Loucy (cell line): ENCODE measurements around the gene CSTPP1.

Source experiments
- H2AFZ ChIP-seq: fragments of 200-600 bp; sonication (generic); 2 replicates; pipeline ENCODE4 v1.6.0; 2016; ENCODE audit warnings: antibody characterized with exemption, mild to moderate bottlenecking, low read length, moderate library complexity
- H3F3A ChIP-seq: fragments of 200-600 bp; 2 replicates; pipeline ENCODE4 v1.6.0; 2016; ENCODE audit warnings: antibody characterized with exemption, low read depth, mild to moderate bottlenecking
- H3K27me3 ChIP-seq: fragments of 200-600 bp; sonication (generic); 2 replicates; pipeline ENCODE4 v1.6.1; 2014; ENCODE audit warnings: low read length, mild to moderate bottlenecking; ENCODE audit not compliant: insufficient read depth, poor library complexity, severe bottlenecking
- H3K36me3 ChIP-seq: fragments of 200-600 bp; sonication (generic); 2 replicates; pipeline ENCODE4 v1.6.1; 2016; ENCODE audit warnings: low read length; ENCODE audit not compliant: insufficient read depth
- H3K4me1 ChIP-seq: fragments of 200-600 bp; sonication (generic); 2 replicates; pipeline ENCODE4 v1.5.1; 2014; ENCODE audit warnings: low read length, mild to moderate bottlenecking; ENCODE audit not compliant: insufficient read depth, poor library complexity, severe bottlenecking
- H3K4me2 ChIP-seq: fragments of 200-600 bp; sonication (generic); 2 replicates; pipeline ENCODE4 v1.6.0; 2014; ENCODE audit warnings: antibody characterized with exemption, low read length, low read depth, mild to moderate bottlenecking; ENCODE audit not compliant: poor library complexity, severe bottlenecking
- H3K4me3 ChIP-seq: fragments of 200-600 bp; sonication (generic); 2 replicates; pipeline ENCODE4 v1.5.1; 2014; ENCODE audit warnings: low read length, mild to moderate bottlenecking, mixed read lengths; ENCODE audit not compliant: poor library complexity, severe bottlenecking
- H3K79me2 ChIP-seq: fragments of 200-600 bp; sonication (generic); 2 replicates; pipeline ENCODE4 v1.6.1; 2014; ENCODE audit warnings: low read length; ENCODE audit not compliant: insufficient read depth
- H3K9ac ChIP-seq: fragments of 200-600 bp; sonication (generic); 2 replicates; pipeline ENCODE4 v1.6.0; 2014; ENCODE audit warnings: mild to moderate bottlenecking, low read depth, low read length, moderate library complexity; ENCODE audit not compliant: poor library complexity, severe bottlenecking
- H3K9me2 ChIP-seq: fragments of 200-600 bp; sonication (generic); replicated peaks from 2 replicates; pipeline ENCODE4 v1.6.1; 2016; ENCODE audit warnings: low read depth, low read length, mixed read lengths
- H3K9me3 ChIP-seq: fragments of 200-600 bp; sonication (generic); 2 replicates; pipeline ENCODE4 v1.6.1; 2014; ENCODE audit warnings: mild to moderate bottlenecking, antibody characterized with exemption, low read length, low read depth; ENCODE audit not compliant: insufficient read depth
- H4K20me1 ChIP-seq: fragments of 200-600 bp; sonication (generic); 2 replicates; pipeline ENCODE4 v1.6.0; 2014; ENCODE audit warnings: antibody characterized with exemption, low read length, mild to moderate bottlenecking; ENCODE audit not compliant: insufficient read depth, poor library complexity, severe bottlenecking
- CTCF ChIP-seq: fragments of 200-600 bp; sonication (generic); conservative IDR thresholded peaks from 2 replicates; pipeline ENCODE4 v1.5.1; 2014; ENCODE audit warnings: mild to moderate bottlenecking, antibody characterized with exemption, low read length
- EZH2phosphoT487 ChIP-seq: fragments of 200-600 bp; IDR thresholded peaks from 2 replicates; pipeline ENCODE4 v1.6.1; 2018; ENCODE audit warnings: antibody characterized with exemption, mild to moderate bottlenecking, moderate library complexity, borderline replicate concordance

CSTPP1 gene

GRCh38 chr11:46983598-46983997 lies 47.0 kb downstream of the CSTPP1 start:
- Histone ChIP-seq H3K36me3 (no peaks in the 10 kb centered on the region), H3K9ac (no peak overlapping the region), H3K4me2 (peak overlapping the region; percentile 44), H3K4me3 (no peak overlapping the region), H3K9me2 (no peaks in the 10 kb centered on the region), H3F3A (no peaks in the 10 kb centered on the region), H3K79me2 (no peaks in the 10 kb centered on the region), H3K27me3 (no peaks in the 10 kb centered on the region), H3K9me3 (no peaks in the 10 kb centered on the region), H4K20me1 (no peaks in the 10 kb centered on the region), H3K4me1 (peaks cover 25% of the 10 kb centered on the region), H2AFZ (no peak overlapping the region)
- TF ChIP-seq EZH2phosphoT487 (no peak), CTCF (no peak)

GRCh38 chr11:46984548-46984947 lies 48.0 kb downstream of the CSTPP1 start:
- Histone ChIP-seq H2AFZ (no peak overlapping the region), H3K27me3 (no peaks in the 10 kb centered on the region), H3K4me2 (no peak overlapping the region), H3K36me3 (no peaks in the 10 kb centered on the region), H3K4me1 (peaks cover 24% of the 10 kb centered on the region), H3K4me3 (no peak overlapping the region), H4K20me1 (no peaks in the 10 kb centered on the region), H3F3A (no peaks in the 10 kb centered on the region), H3K9me3 (no peaks in the 10 kb centered on the region), H3K9ac (no peak overlapping the region), H3K9me2 (no peaks in the 10 kb centered on the region), H3K79me2 (no peaks in the 10 kb centered on the region)
- TF ChIP-seq CTCF, result no peak
- no peak for TF ChIP-seq EZH2phosphoT487

- no peaks in the 10 kb centered on the region for H3K79me2 ChIP-seq
These were observed 48.4 kb downstream of the CSTPP1 start for GRCh38 chr11:46984987-46985386.

More at GRCh38 chr11:46984987-46985386, 48.4 kb downstream of the CSTPP1 start:
- no peak for TF ChIP-seq EZH2phosphoT487
- no peak for TF ChIP-seq CTCF
- Histone ChIP-seq H4K20me1 (no peaks in the 10 kb centered on the region), H3K27me3 (no peaks in the 10 kb centered on the region), H2AFZ (no peak overlapping the region), H3K9me3 (no peaks in the 10 kb centered on the region), H3F3A (no peaks in the 10 kb centered on the region), H3K4me3 (no peak overlapping the region), H3K9ac (no peak overlapping the region), H3K36me3 (no peaks in the 10 kb centered on the region; the same call in 1 of the 2 replicates), H3K4me2 (no peak overlapping the region), H3K9me2 (no peaks in the 10 kb centered on the region), H3K4me1 (peaks cover 24% of the 10 kb centered on the region)
